Measurements from ENCODE around the gene UNC13A. TPM values are rescaled to one million over a fixed set of nuclear protein-coding genes. Genes with fewer than 3 reads are reported as not detected.

Gene UNC13A
- total RNA-seq, 1 experiment from 2014 or later: 29.0 TPM

DNA sequence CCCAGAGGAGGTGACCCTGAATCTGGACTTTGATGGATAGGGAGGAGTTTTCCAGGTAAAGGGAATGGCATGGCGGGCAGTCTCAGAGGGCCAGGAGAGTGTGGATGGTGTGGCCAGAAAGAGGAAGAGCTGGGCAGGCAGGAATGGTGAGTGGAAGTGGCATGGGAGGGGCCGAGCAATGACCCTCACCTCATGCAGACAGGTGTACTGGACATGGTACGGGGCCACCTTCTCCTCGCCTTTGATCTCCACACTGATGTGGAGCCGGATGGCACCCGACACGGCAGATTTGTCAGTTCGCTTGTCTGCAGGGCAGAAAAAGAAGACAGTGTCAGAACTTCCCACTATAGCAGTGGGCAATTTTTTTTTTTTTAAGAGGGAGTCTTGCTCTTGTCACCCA is 45.5 kb downstream of the UNC13A start:
- intact Hi-C loops (cut with micrococcal nuclease): no loop called here
- Histone ChIP-seq H3K9ac (ENCODE audit: low read length) (no peak overlapping the region), H3K36me3 (ENCODE audit: control insufficient read depth in 1 of 2, insufficient read depth in 2 of 2, low read length in 2 of 2) (peaks cover 2 to 15% of the 10 kb centered on the region in 2 experiments; a peak in 2 of 4 replicates), H3K79me2 (ENCODE audit: insufficient read depth, low read length) (no peaks in the 10 kb centered on the region), H4K20me1 (ENCODE audit: insufficient read depth) (no peaks in the 10 kb centered on the region), H3K27ac (ENCODE audit: low read depth, low read length) (no peak overlapping the region), H2AFZ (ENCODE audit: low read depth, low read length, poor library complexity, severe bottlenecking) (no peak overlapping the region), H3K9me3 (ENCODE audit: control insufficient read depth in 1 of 2, insufficient read depth in 1 of 2, low read depth in 1 of 2, low read length in 2 of 2) (no peaks in the 10 kb centered on the region), H3K4me2 (ENCODE audit: low read length) (no peak overlapping the region), H3K4me1 (ENCODE audit: control insufficient read depth in 1 of 2, insufficient read depth in 2 of 2, low read length in 2 of 2) (no peaks in the 10 kb centered on the region), H3K9me2 (ENCODE audit: insufficient read depth) (no peaks in the 10 kb centered on the region), H3K27me3 (ENCODE audit: insufficient read depth, low read length) (no peaks in the 10 kb centered on the region), H3K4me3 (replicated peaks in 1 of 2; ENCODE audit: low read depth in 1 of 2, low read length in 2 of 2) (no peak overlapping the region)
- RAD21 ChIA-PET (ENCODE audit: low non-redundant PET in 1 of 2, low total read pairs in 2 of 2, uncharacterized antibody in 2 of 2, unreplicated experiment in 2 of 2): no interaction called here
- DNase-seq (ENCODE audit: low read depth, low spot score) (no peak), ATAC-seq (no peak)
- TF ChIP-seq, protein P1, sequence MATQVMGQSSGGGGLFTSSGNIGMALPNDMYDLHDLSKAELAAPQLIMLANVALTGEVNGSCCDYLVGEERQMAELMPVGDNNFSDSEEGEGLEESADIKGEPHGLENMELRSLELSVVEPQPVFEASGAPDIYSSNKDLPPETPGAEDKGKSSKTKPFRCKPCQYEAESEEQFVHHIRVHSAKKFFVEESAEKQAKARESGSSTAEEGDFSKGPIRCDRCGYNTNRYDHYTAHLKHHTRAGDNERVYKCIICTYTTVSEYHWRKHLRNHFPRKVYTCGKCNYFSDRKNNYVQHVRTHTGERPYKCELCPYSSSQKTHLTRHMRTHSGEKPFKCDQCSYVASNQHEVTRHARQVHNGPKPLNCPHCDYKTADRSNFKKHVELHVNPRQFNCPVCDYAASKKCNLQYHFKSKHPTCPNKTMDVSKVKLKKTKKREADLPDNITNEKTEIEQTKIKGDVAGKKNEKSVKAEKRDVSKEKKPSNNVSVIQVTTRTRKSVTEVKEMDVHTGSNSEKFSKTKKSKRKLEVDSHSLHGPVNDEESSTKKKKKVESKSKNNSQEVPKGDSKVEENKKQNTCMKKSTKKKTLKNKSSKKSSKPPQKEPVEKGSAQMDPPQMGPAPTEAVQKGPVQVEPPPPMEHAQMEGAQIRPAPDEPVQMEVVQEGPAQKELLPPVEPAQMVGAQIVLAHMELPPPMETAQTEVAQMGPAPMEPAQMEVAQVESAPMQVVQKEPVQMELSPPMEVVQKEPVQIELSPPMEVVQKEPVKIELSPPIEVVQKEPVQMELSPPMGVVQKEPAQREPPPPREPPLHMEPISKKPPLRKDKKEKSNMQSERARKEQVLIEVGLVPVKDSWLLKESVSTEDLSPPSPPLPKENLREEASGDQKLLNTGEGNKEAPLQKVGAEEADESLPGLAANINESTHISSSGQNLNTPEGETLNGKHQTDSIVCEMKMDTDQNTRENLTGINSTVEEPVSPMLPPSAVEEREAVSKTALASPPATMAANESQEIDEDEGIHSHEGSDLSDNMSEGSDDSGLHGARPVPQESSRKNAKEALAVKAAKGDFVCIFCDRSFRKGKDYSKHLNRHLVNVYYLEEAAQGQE (IDR thresholded peaks at IDR 0.05; ENCODE audit: low read depth): no peak
- no peak for TF ChIP-seq FOSL1 (IDR thresholded peaks at IDR 0.05; ENCODE audit: low read depth)
- TF ChIP-seq TCF7L2 (IDR thresholded peaks at IDR 0.05; ENCODE audit: borderline replicate concordance, extremely low read depth, insufficient read depth, insufficient read length): no peak
- no peak for TF ChIP-seq SRF (IDR thresholded peaks at IDR 0.05; ENCODE audit: low read depth)
- TF ChIP-seq SIN3A (IDR thresholded peaks at IDR 0.05; ENCODE audit: low read depth): no peak
- TF ChIP-seq JUND (IDR thresholded peaks at IDR 0.05): no peak
- no peak for TF ChIP-seq ZNF274 (IDR thresholded peaks at IDR 0.05; ENCODE audit: low read depth, low read length)
- TF ChIP-seq ATF3 (IDR thresholded peaks at IDR 0.05): no peak
- TF ChIP-seq ZBTB33 (IDR thresholded peaks at IDR 0.05; ENCODE audit: extremely low read depth, insufficient replicate concordance, low read length): no peak
- no peak for TF ChIP-seq EZH2phosphoT487 (IDR thresholded peaks at IDR 0.05; ENCODE audit: borderline replicate concordance)
- TF ChIP-seq CBX3 (IDR thresholded peaks at IDR 0.05; ENCODE audit: low read depth): no peak
- no peak for TF ChIP-seq CEBPB (IDR thresholded peaks at IDR 0.05; ENCODE audit: low read depth)
- no peak for TF ChIP-seq EGR1 (IDR thresholded peaks at IDR 0.05; ENCODE audit: low read depth)
- no peak for TF ChIP-seq YY1 (IDR thresholded peaks at IDR 0.05; ENCODE audit: extremely low read depth, insufficient replicate concordance, low read depth, low read length)
- TF ChIP-seq RAD21 (IDR thresholded peaks at IDR 0.05; ENCODE audit: low read depth): no peak
- POLR2A ChIA-PET: no interaction called here
- CTCF ChIA-PET: no interaction called here
- no TSS peak for BruUV-seq (replicated peaks)

All from HCT116 (cell line).